Upper lobe of right lung (tissue), 1 donor: ENCODE measurements around the gene ZNF385B. TPM values are rescaled to one million over a fixed set of nuclear protein-coding genes. Genes with fewer than 3 reads are reported as not detected.
A peak's percentile ranks its signal among the peaks of the same experiment; 100 is the strongest.

ENCODE experiments used
- ATAC-seq: fragments of 200-7000 bp; cut with Tn5 transposase; one replicate; pipeline ENCODE4 v1.9.1; 2020; ENCODE audit warnings: mild to moderate bottlenecking, moderate library complexity
- DNase-seq: peaks from one replicate; pipeline ENCODE4 v3.0.0-alpha.2; 2020
- H3K27ac ChIP-seq: fragments of 200-600 bp; one replicate; pipeline ENCODE4 v1.8.0; 2022
- H3K27me3 ChIP-seq: fragments of 200-600 bp; one replicate; pipeline ENCODE4 v1.8.0; 2022; ENCODE audit warnings: mild to moderate bottlenecking
- H3K36me3 ChIP-seq: fragments of 200-600 bp; one replicate; pipeline ENCODE4 v1.8.0; 2022
- H3K4me1 ChIP-seq: fragments of 200-600 bp; one replicate; pipeline ENCODE4 v1.8.0; 2022
- H3K4me3 ChIP-seq: fragments of 200-600 bp; one replicate; pipeline ENCODE4 v1.8.0; 2022; ENCODE audit warnings: mild to moderate bottlenecking
- H3K9me3 ChIP-seq: fragments of 200-600 bp; one replicate; pipeline ENCODE4 v1.8.0; 2022
- intact Hi-C: fragments of 100-400 bp; cut with DNase I; formaldehyde crosslinking; loops from one replicate; pipeline ENCODE4 v1.11.0; 2022
- total RNA-seq: library from RNA; stranded (reverse); fragmentation: NEBNext Ultra II Directional; extraction: Animal tissue kit (Norgen Biotek cat#: 25700); gene quantifications from one replicate; pipeline ENCODE4 v1.2.1, GENCODE V29; 2021
- TF ChIP-seq, protein P1 (sequence below): fragments of 200-600 bp; IDR thresholded peaks from one replicate; pipeline ENCODE4 v1.8.0; 2022; ENCODE audit warnings: antibody characterized with exemption
- donor health status: DM: no; HTN: yes; CAD: no; lungs with severe emphysema.

Gene ZNF385B
- total RNA-seq, 1 donor from 2014 or later: 62.3 TPM

DNA sequence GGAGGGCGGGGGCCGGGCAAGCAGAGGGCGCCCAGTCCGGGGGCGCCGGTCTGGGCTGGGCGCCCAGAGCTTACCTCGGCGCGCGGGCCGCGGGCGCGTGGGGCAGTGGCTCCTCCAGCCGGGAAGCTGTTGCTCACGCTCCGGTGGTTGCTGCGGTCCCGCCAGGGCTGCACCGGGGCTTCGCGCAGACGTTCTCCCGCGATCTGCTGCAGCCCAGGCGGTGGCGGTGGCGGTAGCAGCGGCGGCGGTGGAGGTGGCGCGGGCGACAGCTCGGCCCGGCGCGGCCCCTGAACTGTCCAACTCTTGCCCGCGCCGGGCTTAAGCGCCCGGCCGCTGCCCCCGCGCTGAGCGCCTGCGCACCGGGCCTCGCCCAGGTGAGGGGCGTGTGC is 391 bp downstream of the ZNF385B start:
- DNase-seq (no peak), ATAC-seq (peak; percentile 85)
- no peaks in the 10 kb centered on the region for H3K9me3 ChIP-seq
- H3K4me3 ChIP-seq: peak overlapping the region; percentile 43
- no peaks in the 10 kb centered on the region for H3K36me3 ChIP-seq
- H3K27me3 ChIP-seq: peaks cover 10% of the 10 kb centered on the region
- TF ChIP-seq, protein P1, sequence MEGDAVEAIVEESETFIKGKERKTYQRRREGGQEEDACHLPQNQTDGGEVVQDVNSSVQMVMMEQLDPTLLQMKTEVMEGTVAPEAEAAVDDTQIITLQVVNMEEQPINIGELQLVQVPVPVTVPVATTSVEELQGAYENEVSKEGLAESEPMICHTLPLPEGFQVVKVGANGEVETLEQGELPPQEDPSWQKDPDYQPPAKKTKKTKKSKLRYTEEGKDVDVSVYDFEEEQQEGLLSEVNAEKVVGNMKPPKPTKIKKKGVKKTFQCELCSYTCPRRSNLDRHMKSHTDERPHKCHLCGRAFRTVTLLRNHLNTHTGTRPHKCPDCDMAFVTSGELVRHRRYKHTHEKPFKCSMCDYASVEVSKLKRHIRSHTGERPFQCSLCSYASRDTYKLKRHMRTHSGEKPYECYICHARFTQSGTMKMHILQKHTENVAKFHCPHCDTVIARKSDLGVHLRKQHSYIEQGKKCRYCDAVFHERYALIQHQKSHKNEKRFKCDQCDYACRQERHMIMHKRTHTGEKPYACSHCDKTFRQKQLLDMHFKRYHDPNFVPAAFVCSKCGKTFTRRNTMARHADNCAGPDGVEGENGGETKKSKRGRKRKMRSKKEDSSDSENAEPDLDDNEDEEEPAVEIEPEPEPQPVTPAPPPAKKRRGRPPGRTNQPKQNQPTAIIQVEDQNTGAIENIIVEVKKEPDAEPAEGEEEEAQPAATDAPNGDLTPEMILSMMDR: no peak
- no peak overlapping the region for H3K27ac ChIP-seq
- no peaks in the 10 kb centered on the region for H3K4me1 ChIP-seq
- intact Hi-C loops: no loop called here

DNA sequence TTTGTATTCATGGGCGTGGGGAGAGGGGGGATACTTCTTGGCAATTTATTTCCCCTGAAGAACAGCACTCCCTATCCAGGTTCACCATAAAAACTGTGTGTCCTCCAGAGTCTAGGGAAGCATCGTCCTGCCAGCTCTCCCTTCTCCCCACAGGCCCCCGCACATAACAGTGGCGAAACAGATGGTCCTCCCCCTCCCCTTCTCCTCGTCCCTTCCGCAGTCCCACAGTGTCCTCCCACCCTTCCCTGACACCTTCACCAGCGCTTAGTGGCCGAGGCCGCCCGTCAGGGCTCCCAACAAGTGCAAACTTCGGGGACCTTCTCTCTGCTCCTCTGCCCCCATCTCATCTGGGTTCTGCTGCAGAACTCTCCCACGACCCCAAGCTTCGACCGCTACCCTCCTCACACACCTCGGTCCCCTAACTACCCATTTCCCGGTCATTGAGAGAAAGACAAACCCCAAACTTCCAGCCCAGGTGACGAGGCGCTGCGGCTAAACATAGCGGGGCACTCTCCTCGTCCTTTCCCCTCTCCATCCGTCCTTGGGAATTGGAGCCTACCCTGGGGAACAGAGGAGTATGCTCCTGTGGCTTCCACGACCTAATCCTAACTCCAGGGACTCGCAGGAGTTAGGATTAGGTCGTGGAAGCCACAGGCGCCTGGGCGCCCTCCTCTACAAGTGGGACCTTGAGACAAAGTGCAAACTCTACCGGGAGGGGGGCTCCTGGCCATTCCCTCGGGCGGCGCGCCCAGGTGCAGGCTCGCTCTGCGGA is 971 bp downstream of the ZNF385B start:
- DNase-seq: no peak
- H3K9me3 ChIP-seq: no peaks in the 10 kb centered on the region

DNA sequence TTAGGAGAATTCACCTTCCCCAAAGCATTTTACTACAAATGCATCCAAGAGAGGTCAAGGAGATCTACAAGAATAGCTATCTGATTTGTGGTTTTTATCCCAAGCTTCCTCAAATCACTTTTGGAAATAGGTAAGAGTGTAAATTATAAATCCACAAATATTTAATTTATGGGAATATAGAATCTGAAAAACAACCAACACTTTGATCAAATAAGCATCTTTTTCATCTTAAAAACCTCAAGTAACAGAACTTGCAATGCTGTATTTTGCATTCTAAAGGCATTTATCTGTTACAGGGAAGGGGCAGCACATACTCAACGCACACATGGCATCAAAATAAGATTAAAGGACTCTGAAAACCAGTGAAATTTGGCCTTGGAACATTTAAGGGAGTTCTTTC is 1.9 kb downstream of the ZNF385B start:
- peaks cover 10% of the 10 kb centered on the region for H3K27me3 ChIP-seq
- no peaks in the 10 kb centered on the region for H3K9me3 ChIP-seq
- H3K4me1 ChIP-seq: no peaks in the 10 kb centered on the region
- no peak for DNase-seq
- intact Hi-C loops: no loop called here
- TF ChIP-seq, protein P1: no peak
- ATAC-seq: no peak
- no peak overlapping the region for H3K27ac ChIP-seq
- H3K36me3 ChIP-seq: no peaks in the 10 kb centered on the region
- no peak overlapping the region for H3K4me3 ChIP-seq

More for the DNA sequence above, 971 bp downstream of the ZNF385B start:
- Histone ChIP-seq H3K36me3 (no peaks in the 10 kb centered on the region), H3K27ac (no peak overlapping the region), H3K4me3 (peak overlapping the region; percentile 43), H3K27me3 (peaks cover 10% of the 10 kb centered on the region), H3K4me1 (no peaks in the 10 kb centered on the region)
- intact Hi-C loops: no loop called here
- TF ChIP-seq, protein P1: no peak
- peak; percentile 21 for ATAC-seq

DNA sequence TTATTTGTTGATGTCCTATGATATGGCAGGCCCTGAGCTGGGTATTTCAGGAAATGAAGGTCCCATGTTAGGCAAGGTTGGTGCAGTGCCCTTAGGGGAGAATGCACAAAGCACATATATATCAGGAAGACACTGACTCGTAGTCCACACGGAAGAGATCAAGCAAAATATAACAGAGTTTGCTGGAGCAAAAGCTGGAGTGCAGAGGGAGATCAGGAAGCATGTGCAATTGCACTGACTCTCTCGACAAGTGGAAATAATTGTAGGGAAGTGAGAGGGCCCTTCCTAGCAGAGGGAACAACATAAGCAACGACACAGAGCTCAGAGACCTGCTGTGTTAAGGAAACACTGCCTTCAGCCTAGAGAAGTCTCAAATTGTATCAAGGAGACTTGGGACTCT is 4.2 kb downstream of the ZNF385B start:
- intact Hi-C loops: no loop called here
- no peak overlapping the region for H3K4me3 ChIP-seq
- TF ChIP-seq, protein P1: no peak
- DNase-seq: no peak
- no peaks in the 10 kb centered on the region for H3K4me1 ChIP-seq
- no peaks in the 10 kb centered on the region for H3K9me3 ChIP-seq
- no peak overlapping the region for H3K27ac ChIP-seq
- H3K27me3 ChIP-seq: peaks cover 10% of the 10 kb centered on the region
- ATAC-seq: no peak
- H3K36me3 ChIP-seq: no peaks in the 10 kb centered on the region

DNA sequence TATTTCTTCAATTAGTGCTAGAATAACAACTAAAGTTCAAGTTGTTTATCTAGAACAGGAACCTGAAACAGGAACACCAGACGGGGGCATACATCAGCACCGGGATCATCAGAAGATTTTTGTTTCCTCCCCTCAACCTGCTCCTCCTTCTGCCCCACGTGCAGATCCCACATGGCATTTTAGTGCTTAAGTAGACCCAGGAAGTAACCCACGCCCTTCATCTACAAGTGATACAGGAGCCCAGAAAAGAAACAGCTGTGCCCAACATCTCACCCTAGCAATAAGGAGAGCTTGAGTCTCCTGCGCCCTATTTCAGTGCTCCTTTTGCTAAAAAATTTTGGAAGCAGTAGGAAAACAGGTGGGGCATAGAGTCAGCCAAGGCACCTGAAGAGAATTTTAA is 5.2 kb downstream of the ZNF385B start:
- TF ChIP-seq, protein P1: no peak
- H3K4me1 ChIP-seq: no peaks in the 10 kb centered on the region
- DNase-seq (no peak), ATAC-seq (no peak)
- peaks cover 10% of the 10 kb centered on the region for H3K27me3 ChIP-seq
- intact Hi-C loops: no loop called here
- H3K36me3 ChIP-seq: no peaks in the 10 kb centered on the region
- no peaks in the 10 kb centered on the region for H3K9me3 ChIP-seq
- H3K4me3 ChIP-seq: no peak overlapping the region
- H3K27ac ChIP-seq: no peak overlapping the region
